Vagina (tissue), 2 donors: ENCODE measurements around the gene TULP4.

Experiments
- POLR2A ChIP-seq, 2 donors: fragments of 450-650 bp; IDR thresholded peaks; one replicate each; pipeline ENCODE4 v1.6.1; 2017; ENCODE audit warnings: antibody characterized with exemption in 2 of 2, mild to moderate bottlenecking in 2 of 2, moderate library complexity in 2 of 2
- POLR2AphosphoS5 ChIP-seq, 2 donors: sonication (generic); formaldehyde crosslinking; IDR thresholded peaks; one replicate each; pipeline ENCODE4 v1.9.0; 2017; ENCODE audit warnings: antibody characterized with exemption in 2 of 2, mild to moderate bottlenecking in 2 of 2, low read depth in 1 of 2; ENCODE audit not compliant: insufficient read depth in 1 of 2
- TF ChIP-seq, protein P1 (sequence below), 3 experiments: fragments of 450-650 bp in 2 of 3; fragments of 200-600 bp in 1 of 3; sonication (generic) in 1 of 3; IDR thresholded peaks; one replicate each; pipeline ENCODE4 v1.5.1; 2017 to 2019; ENCODE audit warnings: antibody characterized with exemption in 3 of 3, mild to moderate bottlenecking in 2 of 3, moderate library complexity in 2 of 3

DNA sequence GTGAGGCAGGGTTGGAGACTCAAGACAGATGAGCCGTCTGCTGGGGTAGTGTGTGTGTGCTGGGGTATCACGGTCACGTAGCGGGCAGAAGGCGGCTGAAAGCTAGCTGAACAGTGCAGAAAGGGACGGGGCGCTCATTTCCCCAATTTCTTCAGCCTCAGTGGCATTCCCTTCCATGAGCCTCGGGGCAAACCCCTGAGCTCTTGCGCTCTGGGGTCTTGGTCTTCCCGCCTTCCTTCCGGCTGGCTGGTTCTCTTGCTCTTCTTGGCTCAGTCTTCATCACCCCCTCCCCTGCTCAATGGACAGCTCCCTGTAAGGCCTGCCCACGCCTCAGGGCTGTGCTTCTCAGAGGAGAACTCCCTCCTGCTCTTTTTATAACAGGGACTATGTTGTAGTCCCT is 232.2 kb downstream of the TULP4 start:
- TF ChIP-seq, protein P1, sequence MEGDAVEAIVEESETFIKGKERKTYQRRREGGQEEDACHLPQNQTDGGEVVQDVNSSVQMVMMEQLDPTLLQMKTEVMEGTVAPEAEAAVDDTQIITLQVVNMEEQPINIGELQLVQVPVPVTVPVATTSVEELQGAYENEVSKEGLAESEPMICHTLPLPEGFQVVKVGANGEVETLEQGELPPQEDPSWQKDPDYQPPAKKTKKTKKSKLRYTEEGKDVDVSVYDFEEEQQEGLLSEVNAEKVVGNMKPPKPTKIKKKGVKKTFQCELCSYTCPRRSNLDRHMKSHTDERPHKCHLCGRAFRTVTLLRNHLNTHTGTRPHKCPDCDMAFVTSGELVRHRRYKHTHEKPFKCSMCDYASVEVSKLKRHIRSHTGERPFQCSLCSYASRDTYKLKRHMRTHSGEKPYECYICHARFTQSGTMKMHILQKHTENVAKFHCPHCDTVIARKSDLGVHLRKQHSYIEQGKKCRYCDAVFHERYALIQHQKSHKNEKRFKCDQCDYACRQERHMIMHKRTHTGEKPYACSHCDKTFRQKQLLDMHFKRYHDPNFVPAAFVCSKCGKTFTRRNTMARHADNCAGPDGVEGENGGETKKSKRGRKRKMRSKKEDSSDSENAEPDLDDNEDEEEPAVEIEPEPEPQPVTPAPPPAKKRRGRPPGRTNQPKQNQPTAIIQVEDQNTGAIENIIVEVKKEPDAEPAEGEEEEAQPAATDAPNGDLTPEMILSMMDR (IDR thresholded peaks at IDR 0.05): no peak
- TF ChIP-seq POLR2A (IDR thresholded peaks at IDR 0.05): no peak
- no peak for TF ChIP-seq POLR2AphosphoS5 (IDR thresholded peaks at IDR 0.05; ENCODE audit: insufficient read depth in 1 of 2, low read depth in 1 of 2)
